G401.6 (cell line): ENCODE data around the gene VAMP2.

Experiments used
- FAIRE-seq: peaks from 2 replicates; lab custom pipeline; 2012; peaks lifted over from hg19 to GRCh38; lab: Jason Lieb, UNC

VAMP2 gene

GRCh38 chr17:8162233-8162996 is at the start of gene VAMP2:
VAMP2 (minus strand) TSS chr17:8162948; CDS start chr17:8162879, 69 bp downstream.
- FAIRE-seq, result no peak

- no peak for FAIRE-seq
Measured at GRCh38 chr17:8210761-8211458, 48.2 kb upstream of the VAMP2 start.

- peak; percentile 99 for FAIRE-seq
Measured at GRCh38 chr17:8209907-8210760, 47.4 kb upstream of the VAMP2 start, which contains the start of gene AURKB. AURKB (minus strand) TSS chr17:8210575; CDS start chr17:8210224, 351 bp downstream.

GRCh38 chr17:8206536-8206935 is 43.8 kb upstream of the VAMP2 start:
- no peak for FAIRE-seq

- no peak for FAIRE-seq
Measured at GRCh38 chr17:8204761-8205555, 42.2 kb upstream of the VAMP2 start.

GRCh38 chr17:8192070-8192815 is 29.5 kb upstream of the VAMP2 start:
- FAIRE-seq, result peak; percentile 79

GRCh38 chr17:8190506-8190905 is 27.8 kb upstream of the VAMP2 start:
- FAIRE-seq, result no peak

- FAIRE-seq, result peak; percentile 96
Measured at GRCh38 chr17:8189711-8190477, 27.1 kb upstream of the VAMP2 start, which contains the start of gene BORCS6. BORCS6 (minus strand) TSS chr17:8190180; CDS start chr17:8190140, 40 bp downstream.

GRCh38 chr17:8189041-8189710 is 26.4 kb upstream of the VAMP2 start:
- no peak for FAIRE-seq

- FAIRE-seq, result no peak
Measured at GRCh38 chr17:8188263-8188839, 25.6 kb upstream of the VAMP2 start.

GRCh38 chr17:8187517-8188262 is 24.9 kb upstream of the VAMP2 start:
- FAIRE-seq, result peak; percentile 99

- no peak for FAIRE-seq
Measured at GRCh38 chr17:8186787-8187516, 24.2 kb upstream of the VAMP2 start.

- no peak for FAIRE-seq
Measured at GRCh38 chr17:8186446-8186786, 23.7 kb upstream of the VAMP2 start.

- FAIRE-seq, result no peak
Measured at GRCh38 chr17:8185582-8186445, 23.1 kb upstream of the VAMP2 start.

- FAIRE-seq, result no peak
Measured at GRCh38 chr17:8176998-8177731, 14.4 kb upstream of the VAMP2 start.
